Stimulated activated CD4-positive, alpha-beta T cell treated with anti-CD3 and anti-CD28 coated beads, Interleukin-15, amount 100 ng/mL, for 24 hours (primary cell): ENCODE data around the gene KRTAP10-1.
A peak's percentile ranks its signal among the peaks of the same experiment; 100 is the strongest.

Experiments used
- DNase-seq: peaks from one replicate; pipeline ENCODE4 v3.0.0-alpha.2; 2020

Gene KRTAP10-1

GRCh38 chr21:44527156-44527982 lies 12.6 kb downstream of the KRTAP10-1 start:
- no peak for DNase-seq

GRCh38 chr21:44526096-44526997 lies 13.6 kb downstream of the KRTAP10-1 start:
- no peak for DNase-seq

GRCh38 chr21:44525391-44526095 lies 14.5 kb downstream of the KRTAP10-1 start:
- no peak for DNase-seq

GRCh38 chr21:44524414-44525371 lies 15.3 kb downstream of the KRTAP10-1 start:
- DNase-seq: no peak

GRCh38 chr21:44523567-44524413 lies 16.2 kb downstream of the KRTAP10-1 start:
- no peak for DNase-seq

- no peak for DNase-seq
Measured at GRCh38 chr21:44522753-44523204, 17.2 kb downstream of the KRTAP10-1 start.

- no peak for DNase-seq
Measured at GRCh38 chr21:44521928-44522752, 17.9 kb downstream of the KRTAP10-1 start.

GRCh38 chr21:44521301-44521927 lies 18.6 kb downstream of the KRTAP10-1 start:
- no peak for DNase-seq

GRCh38 chr21:44520326-44521300 lies 19.4 kb downstream of the KRTAP10-1 start:
- no peak for DNase-seq

GRCh38 chr21:44519346-44520325 lies 20.4 kb downstream of the KRTAP10-1 start:
- no peak for DNase-seq

- DNase-seq: no peak
Measured at GRCh38 chr21:44518686-44519085, 21.3 kb downstream of the KRTAP10-1 start.

GRCh38 chr21:44517175-44517899 lies 22.7 kb downstream of the KRTAP10-1 start:
- DNase-seq: peak; percentile 50

GRCh38 chr21:44516828-44517174 lies 23.2 kb downstream of the KRTAP10-1 start:
- DNase-seq: no peak

GRCh38 chr21:44516342-44516741 lies 23.7 kb downstream of the KRTAP10-1 start:
- no peak for DNase-seq

GRCh38 chr21:44515359-44516165 lies 24.4 kb downstream of the KRTAP10-1 start:
- DNase-seq: no peak
